Endothelial cell of umbilical vein (primary cell): ENCODE data around the gene CHIC2. TPM values are rescaled to one million over a fixed set of nuclear protein-coding genes. Genes with fewer than 3 reads are reported as not detected.

ENCODE experiments used
- BruUV-seq: library from RNA; stranded (reverse); fragments of 400-500 nt; replicated peaks from 2 replicates; lab custom pipeline; 2021; lab: Mats Ljungman, UMichigan
- CTCF ChIA-PET: fragments of 300-600, 350-600 bp; sonication (Branson Sonifier 250); formaldehyde crosslinking; loops from one replicate; lab custom pipeline; 2021; ENCODE audit warnings: antibody characterized with exemption, inconsistent platforms; lab: Charles Lee
- POLR2A ChIA-PET: fragments of 300-600, 350-600 bp; sonication (Branson Sonifier 250); formaldehyde crosslinking; loops from one replicate; lab custom pipeline; 2021; ENCODE audit warnings: antibody characterized with exemption, inconsistent platforms; lab: Charles Lee
- DNase-seq: peaks from one replicate; pipeline ENCODE4 v3.0.0-alpha.2; 2011; ENCODE audit warnings: low read depth, low spot score
- FAIRE-seq: peaks from 2 replicates; lab custom pipeline; 2011; peaks lifted over from hg19 to GRCh38; lab: Jason Lieb, UNC
- H2AFZ ChIP-seq: 2 replicates; pipeline ENCODE4 v1.6.0; 2012; ENCODE audit warnings: low read depth, low read length, control low read depth, inconsistent platforms
- H3K27ac ChIP-seq: 2 replicates; pipeline ENCODE4 v1.5.1; 2011; ENCODE audit warnings: low read depth, mild to moderate bottlenecking, control low read depth, low read length, moderate library complexity; ENCODE audit not compliant: insufficient read depth
- H3K27me3 ChIP-seq, 2 experiments: 2 replicates each; pipeline versions ENCODE4 v1.6.0 to v1.6.1; 2011; ENCODE audit warnings: low read length in 2 of 2, mixed read lengths in 1 of 2; ENCODE audit not compliant: control insufficient read depth in 2 of 2, insufficient read depth in 2 of 2
- H3K36me3 ChIP-seq, 2 experiments: 2 replicates in 1 of 2; 3 replicates in 1 of 2; pipeline ENCODE4 v1.5.1; 2011; ENCODE audit warnings: low read length in 2 of 2, mild to moderate bottlenecking in 1 of 2, moderate library complexity in 1 of 2; ENCODE audit not compliant: control insufficient read depth in 2 of 2, insufficient read depth in 2 of 2; ENCODE audit errors: extremely low read depth in 1 of 2
- H3K4me1 ChIP-seq: 3 replicates; pipeline ENCODE4 v1.5.1; 2011; ENCODE audit warnings: mild to moderate bottlenecking, low read length; ENCODE audit not compliant: control insufficient read depth, insufficient read depth; ENCODE audit errors: extremely low read depth
- H3K4me2 ChIP-seq: 2 replicates; pipeline ENCODE4 v1.6.1; 2011; ENCODE audit warnings: low read length, control low read depth, mixed read lengths; ENCODE audit not compliant: insufficient read depth
- H3K4me3 ChIP-seq, 3 experiments: fragments of 200-600 bp in 1 of 3; sonication (generic), shearing (Covaris generic) in 1 of 3; replicated peaks in 1 of 3; 2 replicates each; pipeline ENCODE4 v1.5.1; 2011 to 2016; ENCODE audit warnings: control low read depth in 3 of 3, low read length in 3 of 3, mild to moderate bottlenecking in 2 of 3, inconsistent platforms in 1 of 3, low read depth in 1 of 3, moderate library complexity in 1 of 3; ENCODE audit not compliant: insufficient read depth in 1 of 3
- H3K79me2 ChIP-seq: 2 replicates; pipeline ENCODE4 v1.6.0; 2012; ENCODE audit warnings: low read length, inconsistent platforms; ENCODE audit not compliant: control insufficient read depth, insufficient read depth
- H3K9ac ChIP-seq: replicated peaks from 2 replicates; pipeline ENCODE3; 2011; ENCODE audit warnings: low read length, control low read depth; ENCODE audit not compliant: insufficient read depth; ENCODE audit errors: extremely low read depth
- H3K9me1 ChIP-seq: replicated peaks from 3 replicates; pipeline ENCODE4 v1.6.0; 2011; ENCODE audit warnings: mild to moderate bottlenecking, low read length; ENCODE audit not compliant: control insufficient read depth, insufficient read depth; ENCODE audit errors: extremely low read depth
- H3K9me3 ChIP-seq: replicated peaks from 2 replicates; pipeline ENCODE4 v1.5.1; 2012; ENCODE audit warnings: low read length, inconsistent platforms; ENCODE audit not compliant: control insufficient read depth, insufficient read depth
- H4K20me1 ChIP-seq: replicated peaks from 2 replicates; pipeline ENCODE3; 2011; ENCODE audit warnings: mild to moderate bottlenecking, low read length; ENCODE audit not compliant: control insufficient read depth, insufficient read depth; ENCODE audit errors: extremely low read depth
- CTCF ChIP-seq, 2 donors: IDR thresholded peaks; 1 replicate in 1 of 2; 2 replicates in 1 of 2; pipeline ENCODE4 v1.5.1; 2011; ENCODE audit warnings: low read length in 2 of 2, mild to moderate bottlenecking in 2 of 2, moderate library complexity in 2 of 2, control low read depth in 1 of 2, inconsistent platforms in 1 of 2, low read depth in 1 of 2; ENCODE audit not compliant: insufficient read depth in 1 of 2; ENCODE audit errors: extremely low read depth in 1 of 2
- EZH2 ChIP-seq: IDR thresholded peaks from 2 replicates; pipeline ENCODE4 v1.6.1; 2012; ENCODE audit warnings: borderline replicate concordance, low read depth, mild to moderate bottlenecking, moderate library complexity, low read length, inconsistent platforms; ENCODE audit not compliant: severe bottlenecking
- FOS ChIP-seq: IDR thresholded peaks from 2 replicates; pipeline ENCODE4 v1.6.1; 2011; ENCODE audit warnings: mild to moderate bottlenecking, low read length, moderate library complexity, borderline replicate concordance; ENCODE audit not compliant: insufficient read depth
- GATA2 ChIP-seq: IDR thresholded peaks from 2 replicates; pipeline ENCODE4 v1.7.0; 2011; ENCODE audit warnings: low read depth, mild to moderate bottlenecking, moderate library complexity, mixed read lengths, low read length; ENCODE audit not compliant: insufficient read length, insufficient read depth
- JUN ChIP-seq: IDR thresholded peaks from 2 replicates; pipeline ENCODE4 v1.6.1; 2011; ENCODE audit warnings: borderline replicate concordance, low read depth; ENCODE audit not compliant: insufficient read length, insufficient read depth
- MAX ChIP-seq: IDR thresholded peaks from 2 replicates; pipeline ENCODE4 v1.6.1; 2011; ENCODE audit not compliant: insufficient read depth, insufficient read length
- MYC ChIP-seq: IDR thresholded peaks from one replicate; pipeline ENCODE4 v1.6.1; 2011; ENCODE audit warnings: mild to moderate bottlenecking, low read depth, low read length
- POLR2A ChIP-seq: IDR thresholded peaks from 2 replicates; pipeline ENCODE4 v1.6.1; 2012; ENCODE audit warnings: low read depth, mild to moderate bottlenecking, control low read depth, low read length
- POLR2AphosphoS5 ChIP-seq: IDR thresholded peaks from 2 replicates; pipeline ENCODE4 v1.6.1; 2012; ENCODE audit warnings: low read depth, mild to moderate bottlenecking, control low read depth, low read length, moderate library complexity; ENCODE audit not compliant: insufficient read depth
- dilution Hi-C: fragments of 300-500 bp; cut with MboI; formaldehyde crosslinking; loops from one replicate; pipeline ENCODE4 v1.15.0; 2019; ENCODE audit warnings: low sequenced_read_pairs; ENCODE audit not compliant: extremely low pct_ligation_motif_present
- intact Hi-C: fragments of 100-400 bp; cut with micrococcal nuclease; formaldehyde crosslinking; loops from one replicate; pipeline ENCODE4 v1.10.0; 2022
- polyA plus RNA-seq, 4 experiments: library from polyadenylated mRNA; depleted of rRNA in 3 of 4; stranded (reverse) in 3 of 4; unstranded in 1 of 4; fragments of >200 nt; gene quantifications; 2 replicates each; pipeline versions ENCODE4 v1.2.1 to v1.2.3, GENCODE V29; 2011 to 2012; ENCODE audit warnings: missing spikeins in 1 of 4
- total RNA-seq: library from RNA; stranded (reverse); gene quantifications from 2 replicates; pipeline ENCODE4 v1.2.3, GENCODE V29; 2021

CHIC2 gene
- total and polyA plus RNA-seq, 2 donors (not counting 3 experiments of a cell fraction or from before 2014, with no cell fraction given): 27.4 to 43.3 TPM

- H3K9me3 ChIP-seq: no peaks in the 10 kb centered on the region
- H2AFZ ChIP-seq: peak overlapping the region; percentile 0
- peaks cover 30% of the 10 kb centered on the region for H3K4me1 ChIP-seq
- H4K20me1 ChIP-seq: no peaks in the 10 kb centered on the region
- H3K9me1 ChIP-seq: no peaks in the 10 kb centered on the region
- CTCF ChIA-PET: interaction anchor here (0.7 to 3.2 kb wide), 9 partner anchors 9 to 155 kb away, joined by 3 to 9 read pairs (median 4); partner anchors contain the start of gene GSX2
- no peak for TF ChIP-seq MAX
- TF ChIP-seq MYC: no peak
- no peak for TF ChIP-seq POLR2AphosphoS5
- no peak for TF ChIP-seq EZH2
- peak; percentile 78 for TF ChIP-seq JUN
- TF ChIP-seq GATA2: no peak
- peak; percentile 44 for TF ChIP-seq FOS
- no peak for TF ChIP-seq POLR2A
- no peak for TF ChIP-seq CTCF (IDR thresholded peaks at IDR 0.05; ENCODE audit: extremely low read depth in 1 of 2, insufficient read depth in 1 of 2, low read depth in 1 of 2, low read length in 2 of 2)
- dilution Hi-C loops (no loop called here), intact Hi-C loops (no loop called here)
- H3K4me3 ChIP-seq: no peak overlapping the region
- H3K9ac ChIP-seq: no peak overlapping the region
- DNase-seq (peak; percentile 84), FAIRE-seq (peak; percentile 80)
- peak overlapping the region; percentile 28 for H3K4me2 ChIP-seq
- no TSS peak for BruUV-seq
- H3K27ac ChIP-seq: peak overlapping the region; percentile 10
- no peaks in the 10 kb centered on the region for H3K36me3 ChIP-seq
- H3K27me3 ChIP-seq: no peaks in the 10 kb centered on the region
- H3K79me2 ChIP-seq: no peaks in the 10 kb centered on the region
- POLR2A ChIA-PET: no interaction called here
Measured at GRCh38 chr4:54085284-54085683, 20.9 kb upstream of the CHIC2 start.
